ENCODE data around the gene HCK. TPM values are rescaled to one million over a fixed set of nuclear protein-coding genes. Genes with fewer than 3 reads are reported as not detected.

Gene HCK
- total and polyA plus RNA-seq, 9 of the 15 experiments (the other 6 are each of a cell fraction or from before 2014, with no cell fraction given), result 0.09 to 0.51 (median 0.27) TPM; not detected in 6

DNA sequence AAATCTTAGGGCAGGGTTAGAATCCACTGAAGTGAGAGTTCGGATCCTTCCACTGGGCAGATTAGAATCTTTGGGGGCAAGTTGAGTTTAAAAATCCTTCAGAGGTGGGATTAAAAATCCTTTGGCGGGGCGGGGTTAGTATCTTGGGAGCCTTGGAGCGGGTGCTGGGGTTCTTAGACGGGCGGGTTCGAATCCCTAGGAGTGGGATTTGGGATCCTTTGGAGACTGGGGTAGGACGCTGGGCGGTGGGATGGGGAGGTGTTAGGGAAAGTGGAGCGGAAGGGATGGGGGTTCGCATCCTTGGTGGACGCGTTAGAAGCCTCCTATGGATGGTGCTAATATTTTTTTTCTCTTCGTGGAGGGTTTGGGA, 337 bp upstream of the HCK start:
- intact Hi-C loops (cut with micrococcal nuclease), result no loop called here
- ATAC-seq, result no peak
- Histone ChIP-seq H3K27ac (ENCODE audit: extremely low read depth, low read depth, low read length) (no peak overlapping the region), H3K27me3 (ENCODE audit: control insufficient read depth in 2 of 2, insufficient read depth in 2 of 2, low read length in 2 of 2) (peaks cover 47 to 59% of the 10 kb centered on the region in 2 experiments), H3K4me1 (replicated peaks in 1 of 2; ENCODE audit: control insufficient read depth in 2 of 2, insufficient read depth in 2 of 2, low read length in 2 of 2) (peaks cover 0 to 15% of the 10 kb centered on the region in 2 experiments; a peak in 2 of 5 replicates), H3K36me3 (ENCODE audit: control insufficient read depth, insufficient read depth, low read length) (no peaks in the 10 kb centered on the region), H3K9me1 (ENCODE audit: control insufficient read depth, insufficient read depth, low read length) (no peaks in the 10 kb centered on the region), H3K79me2 (ENCODE audit: control insufficient read depth, insufficient read depth, low read length) (no peaks in the 10 kb centered on the region), H2AFZ (ENCODE audit: low read depth, low read length) (no peak overlapping the region), H3K9me3 (replicated peaks; ENCODE audit: control insufficient read depth, insufficient read depth, low read depth, low read length) (no peaks in the 10 kb centered on the region), H4K20me1 (replicated peaks; ENCODE audit: control insufficient read depth, insufficient read depth, low read length) (no peaks in the 10 kb centered on the region), H3K4me2 (ENCODE audit: insufficient read depth, low read length) (no peak overlapping the region), H3K9ac (ENCODE audit: insufficient read depth in 1 of 2, low read depth in 2 of 2, low read length in 2 of 2) (no peak overlapping the region), H3K4me3 (no peak overlapping the region)
- 23% methylated on average over 14 of the region's 14 CpGs for WGBS (ENCODE audit: insufficient coverage, low coverage, missing lambda C conversion rate)
- FAIRE-seq, result no peak
- BruUV-seq (replicated peaks), result no TSS peak
- ChIA-PET CTCF (ENCODE audit: low intra/inter-chr PET ratio) (no interaction called here), POLR2A (no interaction called here)
- in situ Hi-C loops (cut with MboI), result no loop called here
- DNase-seq (ENCODE audit: extremely low read depth in 1 of 4, low spot score in 3 of 4), result no peak
- TF ChIP-seq ZNF347 (CRISPR knock-in tag; IDR thresholded peaks at IDR 0.05; ENCODE audit: low read depth) (no peak), THRB (CRISPR knock-in tag; conservative IDR thresholded peaks at IDR 0.05) (no peak), SREBF2 (CRISPR knock-in tag; IDR thresholded peaks at IDR 0.05) (no peak), TSHZ1 (CRISPR knock-in tag; IDR thresholded peaks at IDR 0.05) (no peak), ID3 (CRISPR knock-in tag; IDR thresholded peaks at IDR 0.05) (no peak), ID3 (tag; IDR thresholded peaks at IDR 0.05) (no peak), SAFB2 (IDR thresholded peaks at IDR 0.05; ENCODE audit: borderline replicate concordance, low read depth, low read length, severe bottlenecking) (no peak), LCOR (CRISPR knock-in tag; IDR thresholded peaks at IDR 0.05) (no peak), ARID3A (IDR thresholded peaks at IDR 0.05; ENCODE audit: borderline replicate concordance, low read depth, low read length) (no peak), PCBP2 (IDR thresholded peaks at IDR 0.05; ENCODE audit: low read depth, low read length, poor library complexity, severe bottlenecking) (no peak), U2AF1 (optimal IDR thresholded peaks at IDR 0.05; ENCODE audit: low read depth, low read length) (no peak), PRMT5 (CRISPR knock-in tag; IDR thresholded peaks at IDR 0.05) (no peak), HNRNPLL (IDR thresholded peaks at IDR 0.05; ENCODE audit: low read depth, low read length, poor library complexity, severe bottlenecking) (no peak), ZNF311 (CRISPR knock-in tag; IDR thresholded peaks at IDR 0.05) (no peak)

All from K562 (cell line).